ENCODE measurements around the gene TUBA4A. TPM values are rescaled to one million over a fixed set of nuclear protein-coding genes. Genes with fewer than 3 reads are reported as not detected.

Gene TUBA4A
- total and polyA plus RNA-seq, 2 of the 8 experiments (the other 6 are each of a cell fraction or from before 2014, with no cell fraction given), result 67.3 to 172 TPM

DNA sequence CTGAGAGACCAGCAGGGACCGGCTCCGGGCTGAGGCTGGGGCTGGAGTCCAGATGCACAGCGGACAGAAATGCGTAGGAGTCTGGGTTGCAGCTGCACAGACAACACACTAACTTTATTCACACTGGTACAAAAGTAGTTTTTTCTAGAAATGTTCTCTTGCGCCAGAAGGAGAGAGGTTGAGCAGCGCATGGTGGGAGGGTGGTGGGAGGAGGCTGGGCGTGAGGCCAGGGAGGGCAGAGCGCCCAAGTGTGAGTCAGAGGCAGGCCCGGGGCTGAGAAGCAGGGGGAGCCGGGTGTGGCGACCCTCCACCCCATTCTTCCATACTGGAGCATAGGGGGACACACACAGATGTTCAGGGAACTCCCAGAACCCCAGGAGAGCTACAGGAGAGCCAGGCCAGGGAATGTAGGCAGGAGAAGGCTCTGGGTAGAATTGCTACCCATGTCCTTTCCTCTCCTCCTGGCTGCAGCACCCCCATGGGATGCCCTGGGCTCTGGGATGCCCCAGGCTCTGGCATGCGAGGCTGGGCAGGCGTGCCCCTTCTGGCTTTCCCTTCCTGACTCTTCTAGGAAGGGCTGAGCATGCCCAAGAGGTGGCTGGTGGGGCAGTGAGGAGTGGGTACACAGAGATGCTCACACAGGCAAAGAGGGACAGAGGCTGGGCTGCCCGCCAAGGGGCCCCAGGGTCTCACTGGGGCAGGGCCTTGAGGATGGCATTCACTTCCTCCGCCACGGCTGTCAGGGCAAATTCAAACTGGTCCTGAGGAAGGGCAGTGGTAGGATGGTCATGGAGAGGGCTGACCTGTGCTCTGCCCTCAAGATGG is 36.0 kb upstream of the TUBA4A start (continued):
- TF ChIP-seq RNF2 (IDR thresholded peaks at IDR 0.05; ENCODE audit: borderline replicate concordance, low read depth, low read length, missing control alignments, poor library complexity, severe bottlenecking), result no peak
- TF ChIP-seq, protein P1, sequence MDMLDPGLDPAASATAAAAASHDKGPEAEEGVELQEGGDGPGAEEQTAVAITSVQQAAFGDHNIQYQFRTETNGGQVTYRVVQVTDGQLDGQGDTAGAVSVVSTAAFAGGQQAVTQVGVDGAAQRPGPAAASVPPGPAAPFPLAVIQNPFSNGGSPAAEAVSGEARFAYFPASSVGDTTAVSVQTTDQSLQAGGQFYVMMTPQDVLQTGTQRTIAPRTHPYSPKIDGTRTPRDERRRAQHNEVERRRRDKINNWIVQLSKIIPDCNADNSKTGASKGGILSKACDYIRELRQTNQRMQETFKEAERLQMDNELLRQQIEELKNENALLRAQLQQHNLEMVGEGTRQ (IDR thresholded peaks at IDR 0.05; ENCODE audit: low read length), result no peak
- no peak for TF ChIP-seq TAF1 (IDR thresholded peaks at IDR 0.05; ENCODE audit: low read depth, low read length)
- TF ChIP-seq HDAC2 (IDR thresholded peaks at IDR 0.05; ENCODE audit: borderline replicate concordance in 1 of 2, low read depth in 2 of 2, low read length in 2 of 2), result no peak
- TF ChIP-seq POLR2AphosphoS5 (IDR thresholded peaks at IDR 0.05; ENCODE audit: low read depth, low read length), result no peak
- TF ChIP-seq CEBPB (IDR thresholded peaks at IDR 0.05; ENCODE audit: low read depth, low read length), result no peak
- TF ChIP-seq SUZ12 (IDR thresholded peaks at IDR 0.05; ENCODE audit: low read length), result no peak

All from H1 (cell line).